ENCODE data around the gene ERP44. TPM values are rescaled to one million over a fixed set of nuclear protein-coding genes. Genes with fewer than 3 reads are reported as not detected.
"Not testable (repeated sequence)": the region's sequence is repeated elsewhere in the genome, so short reads cannot be mapped to it uniquely, and the experiment has no call there.

ERP44 gene
- polyA plus RNA-seq, 1 donor: 17.1 TPM

- DNase-seq: no peak
These were observed 1.4 kb upstream of the ERP44 start for GRCh38 chr9:100100146-100100667.

DNA sequence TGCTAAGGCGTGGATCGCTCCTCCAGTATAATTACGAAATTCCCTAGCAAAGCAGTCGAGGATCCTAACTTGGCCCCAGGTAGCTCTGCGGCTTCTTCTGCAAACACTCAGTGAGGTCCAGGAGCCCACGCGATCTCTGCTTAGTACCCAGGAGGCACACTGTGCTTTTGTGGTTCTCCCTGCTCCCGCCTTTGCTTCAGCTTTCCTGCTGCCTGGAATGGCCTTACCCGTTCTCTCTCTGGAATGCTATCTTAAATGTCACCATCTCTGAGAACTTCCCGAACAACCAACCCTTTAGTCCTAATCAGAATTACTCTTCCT lies 882 bp upstream of the ERP44 start:
- no peak for DNase-seq

GRCh38 chr9:100098046-100098886 lies 534 bp downstream of the ERP44 start:
- peak; percentile 55 for DNase-seq

DNA sequence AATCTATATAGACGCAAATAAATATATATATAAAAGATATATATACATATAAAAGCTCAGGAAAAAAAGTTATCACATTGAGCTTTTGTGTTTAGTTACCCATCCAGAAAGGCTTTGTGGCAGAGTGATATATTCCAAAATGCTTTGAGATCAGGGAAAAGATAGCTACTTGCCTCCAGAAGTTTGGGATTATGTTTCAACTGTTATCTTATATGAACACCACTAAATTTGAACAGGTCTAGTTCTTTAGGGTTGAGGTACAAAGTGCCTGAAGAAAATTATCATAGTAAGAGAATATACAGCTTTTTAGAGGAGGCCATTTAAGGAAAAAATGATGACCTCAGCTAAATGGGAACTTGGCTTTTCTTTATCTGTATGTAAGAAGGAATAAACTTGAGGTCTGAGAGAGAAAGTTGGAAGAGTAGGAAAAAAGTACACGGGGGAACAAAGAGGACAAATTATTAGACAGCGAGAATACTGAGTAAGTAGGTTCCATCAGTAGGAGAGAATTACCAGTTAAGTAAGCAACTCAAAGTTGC lies 2.4 kb downstream of the ERP44 start:
- DNase-seq: no peak

DNA sequence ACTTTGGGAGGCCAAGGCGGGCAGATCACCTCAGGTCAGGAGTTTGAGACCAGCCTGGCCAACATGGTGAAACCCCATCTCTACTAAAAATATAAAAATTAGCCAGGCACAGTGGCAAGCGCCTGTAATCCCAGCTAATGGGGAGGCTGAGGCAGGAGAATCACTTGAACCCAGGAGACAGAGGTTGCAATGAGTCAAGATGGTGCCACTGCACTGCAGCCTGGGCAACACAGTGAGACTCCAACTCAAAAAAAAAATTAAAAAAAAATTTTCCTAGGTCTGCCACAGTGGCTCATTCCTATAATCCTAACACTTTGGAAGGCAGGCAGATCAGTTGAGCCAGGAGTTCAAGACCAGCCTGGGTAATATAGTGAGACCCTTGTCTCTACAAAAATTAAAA lies 4.4 kb downstream of the ERP44 start:
- not testable (repeated sequence) for DNase-seq

- DNase-seq: no peak
These were observed 6.7 kb downstream of the ERP44 start for GRCh38 chr9:100092066-100092465.

- no peak for DNase-seq
These were observed 7.2 kb downstream of the ERP44 start for GRCh38 chr9:100091650-100092049.

- no peak for DNase-seq
These were observed 7.9 kb downstream of the ERP44 start for GRCh38 chr9:100090880-100091279.

DNA sequence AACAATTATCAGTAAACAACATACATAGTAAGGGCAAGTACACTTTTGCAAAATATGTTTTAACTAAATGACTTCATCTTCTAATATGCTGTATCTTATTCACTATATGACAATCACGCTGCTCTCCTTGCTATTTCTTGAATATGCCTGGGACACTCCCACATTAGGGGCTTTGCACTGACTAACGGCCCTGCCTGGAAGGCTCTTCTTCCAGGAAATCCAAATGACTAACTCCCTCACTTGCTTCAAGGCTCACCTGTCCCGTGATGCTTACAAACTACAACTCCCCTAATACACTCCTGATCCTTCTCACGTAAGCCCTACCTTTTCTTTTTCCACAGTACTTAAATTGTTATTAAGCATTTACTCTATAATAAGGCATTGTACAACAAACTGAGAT lies 10.6 kb downstream of the ERP44 start:
- no peak for DNase-seq

DNA sequence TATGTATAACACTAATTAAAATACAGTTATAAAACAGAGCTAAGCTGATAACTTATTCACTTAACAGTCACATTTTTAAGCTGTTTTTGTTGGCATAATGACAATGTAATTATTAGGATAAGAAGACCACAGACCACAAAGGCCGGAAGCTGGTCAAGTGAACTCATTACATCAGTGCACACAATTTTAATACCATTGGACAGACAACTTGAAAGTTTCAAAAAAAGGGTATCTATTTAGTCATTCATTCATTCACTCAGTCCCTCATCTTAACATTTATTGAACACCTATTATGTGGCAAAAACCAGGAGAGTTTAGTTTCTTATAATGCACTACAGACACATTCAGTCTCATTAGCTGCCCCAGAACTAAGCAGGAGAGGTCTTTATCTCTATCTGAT lies 11.6 kb downstream of the ERP44 start:
- DNase-seq: no peak

- DNase-seq: no peak
These were observed 12.6 kb downstream of the ERP44 start for GRCh38 chr9:100086097-100086635.

DNA sequence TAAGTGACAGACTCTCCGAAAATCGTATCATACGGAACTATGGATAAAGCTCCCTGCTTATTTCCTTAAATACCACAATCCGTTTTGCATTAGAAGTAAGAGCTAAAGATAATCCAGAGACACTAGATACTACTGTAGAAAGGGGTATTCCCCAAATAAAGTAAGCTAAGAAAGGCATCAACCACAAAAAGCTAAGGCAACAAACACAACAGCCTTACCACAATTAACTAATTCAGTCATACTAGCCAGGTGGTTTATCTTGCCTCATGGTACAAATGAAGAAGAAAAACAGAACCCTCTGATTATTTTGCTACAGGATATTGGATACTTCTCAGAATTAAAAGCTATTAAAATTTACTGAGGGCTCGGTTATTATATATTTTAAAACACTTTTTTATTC lies 14.1 kb downstream of the ERP44 start:
- no peak for DNase-seq

DNA sequence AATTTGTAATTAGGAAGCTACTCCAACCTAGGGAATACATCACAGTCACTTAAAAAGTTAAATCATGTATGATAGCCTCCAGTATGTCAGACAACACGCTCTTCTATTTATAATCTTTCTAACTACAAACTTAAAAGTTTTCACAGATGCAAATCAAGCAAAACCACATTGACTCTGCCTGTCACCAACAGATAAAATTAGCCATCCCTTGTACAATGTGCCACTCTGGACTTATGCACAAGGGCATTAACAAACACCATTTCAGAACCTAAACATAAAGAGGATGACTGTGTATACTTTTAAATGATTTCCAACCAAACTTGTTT lies 14.7 kb downstream of the ERP44 start:
- DNase-seq: no peak

DNA sequence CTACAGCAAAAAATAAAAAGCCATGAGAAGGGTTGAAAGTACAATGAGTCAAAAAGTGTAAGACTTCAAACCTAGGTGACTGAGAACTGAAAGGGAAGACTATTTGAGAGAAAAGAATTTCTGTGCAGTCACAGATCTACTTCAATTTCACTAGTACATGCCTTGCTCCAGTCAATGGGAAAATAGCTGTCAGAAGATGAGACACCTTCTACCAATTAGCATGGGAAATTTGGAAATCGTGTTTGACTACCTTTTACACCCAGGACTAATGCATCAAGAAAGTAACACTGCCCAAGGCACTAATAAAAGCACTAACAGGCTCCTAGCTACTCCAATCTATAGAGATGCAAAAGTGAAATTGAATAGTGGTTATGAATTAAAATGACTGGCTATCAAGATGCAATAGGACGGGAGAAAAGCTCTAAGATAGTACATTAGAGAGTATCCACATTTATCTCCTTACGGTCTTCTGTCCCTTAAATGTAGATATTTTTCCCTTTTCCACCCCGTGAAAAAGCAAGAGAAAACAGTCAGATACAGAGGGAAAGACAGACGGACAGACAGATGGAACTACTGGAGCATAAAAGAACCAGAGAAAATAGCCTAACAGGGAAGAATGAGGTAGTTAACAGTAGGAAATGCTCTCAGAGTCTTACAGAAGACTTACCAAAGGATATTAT lies 15.2 kb downstream of the ERP44 start:
- no peak for DNase-seq

DNA sequence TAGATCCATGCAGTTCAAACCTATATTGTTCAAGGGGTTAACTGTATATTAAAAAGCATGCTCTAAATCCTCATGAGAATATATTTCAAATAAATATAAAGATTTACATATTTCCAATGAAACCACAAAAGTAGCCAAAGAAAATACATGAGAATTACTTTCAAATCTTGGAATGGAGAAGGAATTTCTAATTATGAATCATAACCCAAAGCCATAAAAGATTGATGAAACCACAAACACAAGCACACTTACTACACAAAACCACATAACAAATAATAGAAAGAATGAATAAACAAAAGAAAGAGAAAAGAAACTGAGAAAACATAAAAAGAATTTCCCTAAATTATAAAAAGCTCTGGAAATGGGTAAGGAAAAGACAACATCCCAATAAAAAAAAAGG lies 16.0 kb downstream of the ERP44 start:
- no peak for DNase-seq

- not testable (repeated sequence) for DNase-seq
These were observed 22.5 kb downstream of the ERP44 start for GRCh38 chr9:100076256-100076655.

- DNase-seq: no peak
These were observed 23.8 kb downstream of the ERP44 start for GRCh38 chr9:100074989-100075388.

GRCh38 chr9:100074093-100074492 lies 24.7 kb downstream of the ERP44 start:
- DNase-seq: no peak

GRCh38 chr9:100072805-100073204 lies 26.0 kb downstream of the ERP44 start:
- no peak for DNase-seq

GRCh38 chr9:100071271-100071670 lies 27.5 kb downstream of the ERP44 start:
- DNase-seq: peak; percentile 44

DNA sequence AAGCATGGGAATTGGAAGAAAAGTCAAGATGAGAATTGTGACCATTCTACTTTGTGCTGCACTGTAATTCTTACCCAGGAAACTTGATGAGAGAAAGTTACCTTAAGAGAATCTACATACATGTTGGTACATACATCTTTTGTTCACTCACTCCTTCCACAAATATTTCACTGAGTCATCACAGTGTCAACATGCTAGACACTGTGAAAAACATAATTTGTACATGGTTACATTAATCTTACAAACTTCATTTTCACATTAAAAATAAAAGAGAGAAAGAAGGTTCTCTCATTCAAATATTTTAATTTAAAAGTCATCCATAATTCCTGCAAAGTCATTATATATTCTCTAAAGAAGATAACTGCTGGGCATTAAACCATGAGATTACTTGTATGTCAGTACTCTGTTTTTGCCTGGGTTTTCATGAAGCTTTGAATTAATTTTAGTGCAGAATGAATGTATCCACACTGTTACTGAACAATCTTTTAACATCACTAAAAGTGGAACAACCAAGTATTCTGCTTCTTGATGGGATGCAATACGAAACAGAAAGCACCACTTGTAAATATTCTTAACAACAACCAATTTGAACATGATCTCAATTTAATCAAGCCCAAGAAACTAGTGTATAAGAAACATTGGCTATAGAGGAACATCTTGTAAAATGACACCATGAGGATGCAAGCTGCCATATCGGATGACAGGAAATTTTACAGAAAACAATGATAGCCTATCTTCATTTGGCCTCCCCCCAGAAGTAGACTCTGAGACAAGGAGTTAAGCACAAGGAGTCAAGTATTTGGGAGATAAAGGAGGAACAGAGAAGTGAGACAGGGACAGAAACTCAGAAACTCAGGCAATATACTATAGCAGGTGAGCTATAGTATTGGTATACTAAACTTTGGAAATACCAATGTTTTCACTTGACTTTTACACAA lies 28.4 kb downstream of the ERP44 start:
- DNase-seq: no peak

DNA sequence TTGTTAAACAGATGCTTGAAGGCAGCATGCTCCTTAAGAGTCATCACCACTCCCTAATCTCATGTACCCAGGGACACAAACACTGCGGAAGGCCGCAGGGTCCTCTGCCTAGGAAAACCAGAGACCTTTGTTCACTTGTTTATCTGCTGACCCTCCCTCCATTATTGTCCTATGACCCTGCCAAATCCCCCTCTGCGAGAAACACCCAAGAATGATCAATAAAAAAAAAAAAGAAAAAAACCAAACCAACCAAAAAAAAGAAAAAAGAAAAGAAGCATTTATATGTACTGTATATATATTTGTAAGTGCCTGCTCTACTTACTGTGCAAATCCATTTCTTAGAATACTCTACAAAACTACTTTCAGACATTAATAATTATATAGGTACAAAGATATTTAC lies 29.7 kb downstream of the ERP44 start:
- DNase-seq: not testable (repeated sequence)
